Lower leg skin (tissue), 3 donors: ENCODE data around the gene GGNBP2.

Experiments used
- POLR2A ChIP-seq, 2 donors: fragments of 450-650 bp; IDR thresholded peaks; one replicate each; pipeline ENCODE4 v1.6.1; 2016 to 2017; ENCODE audit warnings: antibody characterized with exemption in 2 of 2, mild to moderate bottlenecking in 1 of 2, moderate library complexity in 1 of 2
- TF ChIP-seq, protein P1 (sequence below), 3 donors: fragments of 450-650 bp; IDR thresholded peaks; one replicate each; pipeline ENCODE4 v1.5.1; 2016; ENCODE audit warnings: antibody characterized with exemption in 3 of 3, mild to moderate bottlenecking in 3 of 3, moderate library complexity in 2 of 3

DNA sequence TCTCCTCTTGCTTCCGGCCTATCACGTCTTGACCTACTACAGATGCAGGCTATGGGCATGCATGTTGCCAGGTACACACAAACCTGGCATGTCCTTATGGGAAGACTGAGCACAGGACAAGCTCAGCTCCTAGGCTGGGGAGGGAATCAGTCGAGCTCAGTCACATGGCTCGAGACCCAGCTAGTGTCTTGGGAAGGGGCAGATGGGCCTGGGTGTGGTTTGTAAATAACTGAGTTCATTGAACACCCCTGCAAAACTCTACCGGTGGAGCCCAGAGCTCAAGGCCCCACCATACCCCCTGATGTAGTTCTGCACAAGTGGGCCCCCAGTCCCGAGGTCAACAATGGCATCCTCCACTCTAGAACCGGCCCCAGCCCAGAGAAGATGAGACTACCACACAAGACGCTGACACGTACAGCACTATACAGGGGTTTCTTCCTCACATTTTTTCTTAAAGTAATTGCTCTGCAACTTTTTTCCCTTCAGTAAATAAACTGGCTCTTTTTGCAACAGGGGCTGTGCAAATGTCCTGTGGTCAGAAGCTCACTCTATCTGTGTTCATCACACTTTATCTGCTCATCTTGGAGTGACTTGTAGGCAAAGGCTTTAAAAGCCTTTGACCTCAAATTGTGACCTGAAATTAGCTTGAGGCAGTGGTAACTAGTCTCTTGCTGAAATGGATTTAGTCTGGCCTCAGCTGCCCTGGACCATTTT is 35.3 kb upstream of the GGNBP2 start:
- TF ChIP-seq, protein P1, sequence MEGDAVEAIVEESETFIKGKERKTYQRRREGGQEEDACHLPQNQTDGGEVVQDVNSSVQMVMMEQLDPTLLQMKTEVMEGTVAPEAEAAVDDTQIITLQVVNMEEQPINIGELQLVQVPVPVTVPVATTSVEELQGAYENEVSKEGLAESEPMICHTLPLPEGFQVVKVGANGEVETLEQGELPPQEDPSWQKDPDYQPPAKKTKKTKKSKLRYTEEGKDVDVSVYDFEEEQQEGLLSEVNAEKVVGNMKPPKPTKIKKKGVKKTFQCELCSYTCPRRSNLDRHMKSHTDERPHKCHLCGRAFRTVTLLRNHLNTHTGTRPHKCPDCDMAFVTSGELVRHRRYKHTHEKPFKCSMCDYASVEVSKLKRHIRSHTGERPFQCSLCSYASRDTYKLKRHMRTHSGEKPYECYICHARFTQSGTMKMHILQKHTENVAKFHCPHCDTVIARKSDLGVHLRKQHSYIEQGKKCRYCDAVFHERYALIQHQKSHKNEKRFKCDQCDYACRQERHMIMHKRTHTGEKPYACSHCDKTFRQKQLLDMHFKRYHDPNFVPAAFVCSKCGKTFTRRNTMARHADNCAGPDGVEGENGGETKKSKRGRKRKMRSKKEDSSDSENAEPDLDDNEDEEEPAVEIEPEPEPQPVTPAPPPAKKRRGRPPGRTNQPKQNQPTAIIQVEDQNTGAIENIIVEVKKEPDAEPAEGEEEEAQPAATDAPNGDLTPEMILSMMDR (IDR thresholded peaks at IDR 0.05), result no peak
- no peak for TF ChIP-seq POLR2A (IDR thresholded peaks at IDR 0.05)
